Endothelial cell of umbilical vein (primary cell): Measurements from ENCODE around the gene TBC1D23. TPM values are rescaled to one million over a fixed set of nuclear protein-coding genes. Genes with fewer than 3 reads are reported as not detected.

Source experiments
- BruUV-seq: library from RNA; stranded (reverse); fragments of 400-500 nt; replicated peaks from 2 replicates; lab custom pipeline; 2021; lab: Mats Ljungman, UMichigan
- CTCF ChIA-PET: fragments of 300-600, 350-600 bp; sonication (Branson Sonifier 250); formaldehyde crosslinking; loops from one replicate; lab custom pipeline; 2021; ENCODE audit warnings: antibody characterized with exemption, inconsistent platforms; lab: Charles Lee
- POLR2A ChIA-PET: fragments of 300-600, 350-600 bp; sonication (Branson Sonifier 250); formaldehyde crosslinking; loops from one replicate; lab custom pipeline; 2021; ENCODE audit warnings: antibody characterized with exemption, inconsistent platforms; lab: Charles Lee
- DNase-seq: peaks from one replicate; pipeline ENCODE4 v3.0.0-alpha.2; 2011; ENCODE audit warnings: low read depth, low spot score
- FAIRE-seq: peaks from 2 replicates; lab custom pipeline; 2011; peaks lifted over from hg19 to GRCh38; lab: Jason Lieb, UNC
- H2AFZ ChIP-seq: 2 replicates; pipeline ENCODE4 v1.6.0; 2012; ENCODE audit warnings: low read depth, low read length, control low read depth, inconsistent platforms
- H3K27ac ChIP-seq: 2 replicates; pipeline ENCODE4 v1.5.1; 2011; ENCODE audit warnings: low read depth, mild to moderate bottlenecking, control low read depth, low read length, moderate library complexity; ENCODE audit not compliant: insufficient read depth
- H3K27me3 ChIP-seq, 2 experiments: 2 replicates each; pipeline versions ENCODE4 v1.6.0 to v1.6.1; 2011; ENCODE audit warnings: low read length in 2 of 2, mixed read lengths in 1 of 2; ENCODE audit not compliant: control insufficient read depth in 2 of 2, insufficient read depth in 2 of 2
- H3K36me3 ChIP-seq, 2 experiments: 2 replicates in 1 of 2; 3 replicates in 1 of 2; pipeline ENCODE4 v1.5.1; 2011; ENCODE audit warnings: low read length in 2 of 2, mild to moderate bottlenecking in 1 of 2, moderate library complexity in 1 of 2; ENCODE audit not compliant: control insufficient read depth in 2 of 2, insufficient read depth in 2 of 2; ENCODE audit errors: extremely low read depth in 1 of 2
- H3K4me1 ChIP-seq: 3 replicates; pipeline ENCODE4 v1.5.1; 2011; ENCODE audit warnings: mild to moderate bottlenecking, low read length; ENCODE audit not compliant: control insufficient read depth, insufficient read depth; ENCODE audit errors: extremely low read depth
- H3K4me2 ChIP-seq: 2 replicates; pipeline ENCODE4 v1.6.1; 2011; ENCODE audit warnings: low read length, control low read depth, mixed read lengths; ENCODE audit not compliant: insufficient read depth
- H3K4me3 ChIP-seq, 3 experiments: fragments of 200-600 bp in 1 of 3; sonication (generic), shearing (Covaris generic) in 1 of 3; replicated peaks in 1 of 3; 2 replicates each; pipeline ENCODE4 v1.5.1; 2011 to 2016; ENCODE audit warnings: control low read depth in 3 of 3, low read length in 3 of 3, mild to moderate bottlenecking in 2 of 3, inconsistent platforms in 1 of 3, low read depth in 1 of 3, moderate library complexity in 1 of 3; ENCODE audit not compliant: insufficient read depth in 1 of 3
- H3K79me2 ChIP-seq: 2 replicates; pipeline ENCODE4 v1.6.0; 2012; ENCODE audit warnings: low read length, inconsistent platforms; ENCODE audit not compliant: control insufficient read depth, insufficient read depth
- H3K9ac ChIP-seq: replicated peaks from 2 replicates; pipeline ENCODE3; 2011; ENCODE audit warnings: low read length, control low read depth; ENCODE audit not compliant: insufficient read depth; ENCODE audit errors: extremely low read depth
- H3K9me1 ChIP-seq: replicated peaks from 3 replicates; pipeline ENCODE4 v1.6.0; 2011; ENCODE audit warnings: mild to moderate bottlenecking, low read length; ENCODE audit not compliant: control insufficient read depth, insufficient read depth; ENCODE audit errors: extremely low read depth
- H3K9me3 ChIP-seq: replicated peaks from 2 replicates; pipeline ENCODE4 v1.5.1; 2012; ENCODE audit warnings: low read length, inconsistent platforms; ENCODE audit not compliant: control insufficient read depth, insufficient read depth
- H4K20me1 ChIP-seq: replicated peaks from 2 replicates; pipeline ENCODE3; 2011; ENCODE audit warnings: mild to moderate bottlenecking, low read length; ENCODE audit not compliant: control insufficient read depth, insufficient read depth; ENCODE audit errors: extremely low read depth
- CTCF ChIP-seq, 2 donors: IDR thresholded peaks; 1 replicate in 1 of 2; 2 replicates in 1 of 2; pipeline ENCODE4 v1.5.1; 2011; ENCODE audit warnings: low read length in 2 of 2, mild to moderate bottlenecking in 2 of 2, moderate library complexity in 2 of 2, control low read depth in 1 of 2, inconsistent platforms in 1 of 2, low read depth in 1 of 2; ENCODE audit not compliant: insufficient read depth in 1 of 2; ENCODE audit errors: extremely low read depth in 1 of 2
- EZH2 ChIP-seq: IDR thresholded peaks from 2 replicates; pipeline ENCODE4 v1.6.1; 2012; ENCODE audit warnings: borderline replicate concordance, low read depth, mild to moderate bottlenecking, moderate library complexity, low read length, inconsistent platforms; ENCODE audit not compliant: severe bottlenecking
- FOS ChIP-seq: IDR thresholded peaks from 2 replicates; pipeline ENCODE4 v1.6.1; 2011; ENCODE audit warnings: mild to moderate bottlenecking, low read length, moderate library complexity, borderline replicate concordance; ENCODE audit not compliant: insufficient read depth
- GATA2 ChIP-seq: IDR thresholded peaks from 2 replicates; pipeline ENCODE4 v1.7.0; 2011; ENCODE audit warnings: low read depth, mild to moderate bottlenecking, moderate library complexity, mixed read lengths, low read length; ENCODE audit not compliant: insufficient read length, insufficient read depth
- JUN ChIP-seq: IDR thresholded peaks from 2 replicates; pipeline ENCODE4 v1.6.1; 2011; ENCODE audit warnings: borderline replicate concordance, low read depth; ENCODE audit not compliant: insufficient read length, insufficient read depth
- MAX ChIP-seq: IDR thresholded peaks from 2 replicates; pipeline ENCODE4 v1.6.1; 2011; ENCODE audit not compliant: insufficient read depth, insufficient read length
- MYC ChIP-seq: IDR thresholded peaks from one replicate; pipeline ENCODE4 v1.6.1; 2011; ENCODE audit warnings: mild to moderate bottlenecking, low read depth, low read length
- POLR2A ChIP-seq: IDR thresholded peaks from 2 replicates; pipeline ENCODE4 v1.6.1; 2012; ENCODE audit warnings: low read depth, mild to moderate bottlenecking, control low read depth, low read length
- POLR2AphosphoS5 ChIP-seq: IDR thresholded peaks from 2 replicates; pipeline ENCODE4 v1.6.1; 2012; ENCODE audit warnings: low read depth, mild to moderate bottlenecking, control low read depth, low read length, moderate library complexity; ENCODE audit not compliant: insufficient read depth
- dilution Hi-C: fragments of 300-500 bp; cut with MboI; formaldehyde crosslinking; loops from one replicate; pipeline ENCODE4 v1.15.0; 2019; ENCODE audit warnings: low sequenced_read_pairs; ENCODE audit not compliant: extremely low pct_ligation_motif_present
- intact Hi-C: fragments of 100-400 bp; cut with micrococcal nuclease; formaldehyde crosslinking; loops from one replicate; pipeline ENCODE4 v1.10.0; 2022
- polyA plus RNA-seq, 4 experiments: library from polyadenylated mRNA; depleted of rRNA in 3 of 4; stranded (reverse) in 3 of 4; unstranded in 1 of 4; fragments of >200 nt; gene quantifications; 2 replicates each; pipeline versions ENCODE4 v1.2.1 to v1.2.3, GENCODE V29; 2011 to 2012; ENCODE audit warnings: missing spikeins in 1 of 4
- total RNA-seq: library from RNA; stranded (reverse); gene quantifications from 2 replicates; pipeline ENCODE4 v1.2.3, GENCODE V29; 2021

The TBC1D23 gene
- total and polyA plus RNA-seq, 2 donors (not counting 3 experiments of a cell fraction or from before 2014, with no cell fraction given): 10.3 to 34.8 TPM

GRCh38 chr3:100225883-100226282, 34.9 kb upstream of the TBC1D23 start:
- Histone ChIP-seq H2AFZ (no peak overlapping the region), H3K9me3 (no peaks in the 10 kb centered on the region), H3K27ac (no peak overlapping the region), H3K4me2 (no peak overlapping the region), H3K36me3 (no peaks in the 10 kb centered on the region), H4K20me1 (no peaks in the 10 kb centered on the region), H3K9ac (no peak overlapping the region), H3K4me1 (no peaks in the 10 kb centered on the region), H3K79me2 (no peaks in the 10 kb centered on the region), H3K4me3 (no peak overlapping the region), H3K27me3 (no peaks in the 10 kb centered on the region), H3K9me1 (no peaks in the 10 kb centered on the region)
- BruUV-seq: no TSS peak
- intact Hi-C loops (no loop called here), dilution Hi-C loops (no loop called here)
- TF ChIP-seq FOS (no peak), MAX (no peak), JUN (no peak), POLR2AphosphoS5 (no peak), POLR2A (no peak), GATA2 (no peak), EZH2 (no peak), MYC (no peak), CTCF (IDR thresholded peaks at IDR 0.05; ENCODE audit: extremely low read depth in 1 of 2, insufficient read depth in 1 of 2, low read depth in 1 of 2, low read length in 2 of 2) (no peak)
- CTCF ChIA-PET: no interaction called here
- DNase-seq (no peak), FAIRE-seq (no peak)
- POLR2A ChIA-PET: interaction anchor here (0.6 to 0.7 kb wide), 2 partner anchors 349 to 393 kb away, joined by 3 to 4 read pairs; no protein-coding TSS in a partner anchor
